Lung (tissue), 12 donors: ENCODE data around the gene NDUFA8. TPM values are rescaled to one million over a fixed set of nuclear protein-coding genes. Genes with fewer than 3 reads are reported as not detected.

Source experiments
- ATAC-seq: fragments of 200-7000 bp; cut with Tn5 transposase; one replicate; pipeline ENCODE4 v1.9.1; 2020; ENCODE audit warnings: moderate number of reproducible peaks; ENCODE audit not compliant: insufficient read depth, low FRiP score
- DNase-seq, 3 donors: peaks; one replicate each; pipeline ENCODE4 v3.0.0-alpha.2; 2013 to 2017
- H3K27ac ChIP-seq, 2 donors: one replicate each; pipeline ENCODE4 v1.5.1; 2013; ENCODE audit warnings: mild to moderate bottlenecking in 2 of 2, moderate library complexity in 2 of 2, control low read depth in 1 of 2, inconsistent platforms in 1 of 2, low read depth in 1 of 2, low read length in 1 of 2
- H3K27me3 ChIP-seq, 3 donors: one replicate each; pipeline ENCODE4 v1.5.1; 2013; ENCODE audit warnings: low read length in 2 of 3; ENCODE audit not compliant: control insufficient read depth in 3 of 3, insufficient read depth in 3 of 3
- H3K36me3 ChIP-seq, 4 donors: one replicate each; pipeline ENCODE4 v1.5.1; 2013; ENCODE audit warnings: low read length in 4 of 4, mild to moderate bottlenecking in 1 of 4, moderate library complexity in 1 of 4; ENCODE audit not compliant: control insufficient read depth in 4 of 4, insufficient read depth in 4 of 4
- H3K4me1 ChIP-seq, 5 donors: one replicate each; pipeline ENCODE4 v1.5.1; 2013; ENCODE audit warnings: low read length in 5 of 5, mild to moderate bottlenecking in 2 of 5, moderate library complexity in 1 of 5; ENCODE audit not compliant: control insufficient read depth in 5 of 5, insufficient read depth in 5 of 5
- H3K4me3 ChIP-seq: one replicate; pipeline ENCODE4 v1.5.1; 2013; ENCODE audit warnings: mild to moderate bottlenecking, control low read depth, moderate library complexity
- H3K9ac ChIP-seq, 2 donors: one replicate each; pipeline ENCODE4 v1.5.1; 2013; ENCODE audit warnings: low read length in 2 of 2, control low read depth in 1 of 2; ENCODE audit not compliant: insufficient read depth in 1 of 2
- H3K9me3 ChIP-seq, 4 donors: one replicate each; pipeline ENCODE4 v1.5.1; 2013; ENCODE audit warnings: low read length in 3 of 4, mild to moderate bottlenecking in 1 of 4, moderate library complexity in 1 of 4; ENCODE audit not compliant: control insufficient read depth in 4 of 4, insufficient read depth in 3 of 4
- WGBS, 2 donors: extraction: QIAGEN DNeasy Blood & Tissue Kit; methylation state at CpG; one replicate each; pipeline ENCODE4 v1.1.7; 2013; 5-methylcytosine and 5-hydroxymethylcytosine counted together
- polyA plus RNA-seq, 2 donors: library from polyadenylated mRNA; stranded (reverse); fragments of 200-250 nt; gene quantifications; one replicate each; pipeline ENCODE4 v1.2.1, GENCODE V29; 2013
- total RNA-seq, 2 donors: library from RNA; depleted of rRNA in 1 of 2; stranded (reverse); fragments of >200 nt in 1 of 2; gene quantifications; one replicate each; pipeline ENCODE4 v1.2.1, GENCODE V29; 2014 to 2021
- TF ChIP-seq, protein P1 (sequence below): IDR thresholded peaks from 2 replicates; pipeline ENCODE4 v1.5.1; 2012; ENCODE audit warnings: mild to moderate bottlenecking; ENCODE audit errors: control extremely low read depth, extremely low read depth
- donor health status: control.
- donor health status: control.
- donor health status: Bipolar disorder and iron deficiency.
- donor health status: healthy.
- donor health status: DM: yes; HTN: yes; CAD: no.

NDUFA8 gene
- total and polyA plus RNA-seq, 4 donors, result 26.6 to 107 (median 58.3) TPM

DNA sequence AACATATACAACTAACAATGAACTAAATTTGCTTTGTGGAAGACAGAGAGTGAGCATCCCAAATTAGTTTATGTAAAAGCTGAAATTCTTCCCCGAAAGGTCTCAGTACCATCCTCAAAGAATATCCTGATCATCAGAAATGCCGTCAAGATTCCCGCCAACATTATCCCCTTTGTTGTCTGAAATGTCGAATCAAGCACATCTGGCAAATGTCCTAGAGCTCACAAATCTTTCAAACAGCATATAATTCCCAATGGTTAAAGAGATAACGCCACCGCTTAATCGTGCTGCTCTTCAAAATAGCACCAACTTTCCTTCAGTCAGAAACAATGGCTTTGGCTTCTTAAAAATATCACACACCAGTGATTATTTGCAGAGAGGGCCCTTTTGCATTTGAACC lies 23.9 kb upstream of the NDUFA8 start:
- 76% methylated on average over 7 of the region's 7 CpGs for WGBS, 2 donors
- no peaks in the 10 kb centered on the region for H3K36me3 ChIP-seq
- no peaks in the 10 kb centered on the region for H3K4me1 ChIP-seq
- no peak overlapping the region for H3K27ac ChIP-seq
- H3K9me3 ChIP-seq, result no peaks in the 10 kb centered on the region
- H3K27me3 ChIP-seq, result peaks cover 0 to 11% (median 3%) of the 10 kb centered on the region in 3 donors
- TF ChIP-seq, protein P1, sequence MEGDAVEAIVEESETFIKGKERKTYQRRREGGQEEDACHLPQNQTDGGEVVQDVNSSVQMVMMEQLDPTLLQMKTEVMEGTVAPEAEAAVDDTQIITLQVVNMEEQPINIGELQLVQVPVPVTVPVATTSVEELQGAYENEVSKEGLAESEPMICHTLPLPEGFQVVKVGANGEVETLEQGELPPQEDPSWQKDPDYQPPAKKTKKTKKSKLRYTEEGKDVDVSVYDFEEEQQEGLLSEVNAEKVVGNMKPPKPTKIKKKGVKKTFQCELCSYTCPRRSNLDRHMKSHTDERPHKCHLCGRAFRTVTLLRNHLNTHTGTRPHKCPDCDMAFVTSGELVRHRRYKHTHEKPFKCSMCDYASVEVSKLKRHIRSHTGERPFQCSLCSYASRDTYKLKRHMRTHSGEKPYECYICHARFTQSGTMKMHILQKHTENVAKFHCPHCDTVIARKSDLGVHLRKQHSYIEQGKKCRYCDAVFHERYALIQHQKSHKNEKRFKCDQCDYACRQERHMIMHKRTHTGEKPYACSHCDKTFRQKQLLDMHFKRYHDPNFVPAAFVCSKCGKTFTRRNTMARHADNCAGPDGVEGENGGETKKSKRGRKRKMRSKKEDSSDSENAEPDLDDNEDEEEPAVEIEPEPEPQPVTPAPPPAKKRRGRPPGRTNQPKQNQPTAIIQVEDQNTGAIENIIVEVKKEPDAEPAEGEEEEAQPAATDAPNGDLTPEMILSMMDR, result no peak
- no peak overlapping the region for H3K4me3 ChIP-seq
- H3K9ac ChIP-seq, result no peak overlapping the region
- no peak for DNase-seq
- ATAC-seq, result no peak

DNA sequence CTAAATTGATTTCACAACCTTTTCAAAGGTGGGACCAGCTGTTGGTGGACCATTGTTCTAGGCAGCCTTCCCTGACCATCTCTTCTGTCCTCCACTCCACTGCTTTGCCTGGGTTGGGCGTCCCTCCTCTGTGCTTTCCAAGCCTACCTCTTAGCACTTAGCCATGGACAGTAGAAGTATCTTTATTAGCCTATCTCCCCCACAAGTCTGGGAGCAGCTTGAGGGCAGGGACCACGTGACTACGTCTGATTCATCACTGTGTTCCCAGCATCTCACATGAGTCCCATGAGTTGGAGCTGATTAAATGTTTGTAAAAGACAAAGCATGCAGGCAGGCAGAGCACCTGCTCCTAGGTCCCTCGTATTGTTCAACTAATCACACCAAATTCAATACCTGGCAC lies 21.1 kb upstream of the NDUFA8 start:
- ATAC-seq, result no peak
- WGBS, 2 donors, result 56 to 65% methylated on average over 4 of the region's 4 CpGs
- TF ChIP-seq, protein P1, result no peak

DNA sequence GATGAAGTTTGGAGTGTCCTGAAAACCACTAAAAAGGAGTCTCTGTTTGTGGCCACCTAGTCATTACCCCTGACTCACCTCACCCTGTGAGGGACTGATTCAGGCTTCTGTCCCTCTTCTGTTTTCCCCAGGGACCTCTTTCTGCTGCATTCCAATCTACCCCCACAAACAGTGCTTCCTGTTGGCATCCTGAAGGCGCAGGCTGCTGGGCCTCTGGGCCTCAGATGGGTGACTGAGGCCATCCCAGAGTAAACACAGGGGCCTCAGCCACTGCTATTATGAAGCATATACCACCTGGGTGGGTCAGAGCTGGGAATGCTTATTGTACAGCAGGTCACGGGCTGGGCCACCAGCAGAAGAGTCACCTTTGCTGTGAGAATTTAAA lies 20.1 kb upstream of the NDUFA8 start:
- DNase-seq, result no peak
- no peaks in the 10 kb centered on the region for H3K9me3 ChIP-seq
- no peak overlapping the region for H3K27ac ChIP-seq
- H3K27me3 ChIP-seq, result peaks cover 0 to 11% (median 3%) of the 10 kb centered on the region in 3 donors
- ATAC-seq, result no peak
- H3K4me3 ChIP-seq, result no peak overlapping the region
- H3K36me3 ChIP-seq, result no peaks in the 10 kb centered on the region
- WGBS, 2 donors, result 84 to 91% methylated on average over 2 of the region's 2 CpGs
- TF ChIP-seq, protein P1, result no peak
- no peaks in the 10 kb centered on the region for H3K4me1 ChIP-seq
- no peak overlapping the region for H3K9ac ChIP-seq

More for the DNA sequence above, 21.1 kb upstream of the NDUFA8 start:
- no peak overlapping the region for H3K27ac ChIP-seq
- no peaks in the 10 kb centered on the region for H3K36me3 ChIP-seq
- DNase-seq, result no peak
- no peak overlapping the region for H3K9ac ChIP-seq
- no peaks in the 10 kb centered on the region for H3K4me1 ChIP-seq
- no peak overlapping the region for H3K4me3 ChIP-seq
- peaks cover 0 to 11% (median 3%) of the 10 kb centered on the region in 3 donors for H3K27me3 ChIP-seq
- H3K9me3 ChIP-seq, result no peaks in the 10 kb centered on the region

DNA sequence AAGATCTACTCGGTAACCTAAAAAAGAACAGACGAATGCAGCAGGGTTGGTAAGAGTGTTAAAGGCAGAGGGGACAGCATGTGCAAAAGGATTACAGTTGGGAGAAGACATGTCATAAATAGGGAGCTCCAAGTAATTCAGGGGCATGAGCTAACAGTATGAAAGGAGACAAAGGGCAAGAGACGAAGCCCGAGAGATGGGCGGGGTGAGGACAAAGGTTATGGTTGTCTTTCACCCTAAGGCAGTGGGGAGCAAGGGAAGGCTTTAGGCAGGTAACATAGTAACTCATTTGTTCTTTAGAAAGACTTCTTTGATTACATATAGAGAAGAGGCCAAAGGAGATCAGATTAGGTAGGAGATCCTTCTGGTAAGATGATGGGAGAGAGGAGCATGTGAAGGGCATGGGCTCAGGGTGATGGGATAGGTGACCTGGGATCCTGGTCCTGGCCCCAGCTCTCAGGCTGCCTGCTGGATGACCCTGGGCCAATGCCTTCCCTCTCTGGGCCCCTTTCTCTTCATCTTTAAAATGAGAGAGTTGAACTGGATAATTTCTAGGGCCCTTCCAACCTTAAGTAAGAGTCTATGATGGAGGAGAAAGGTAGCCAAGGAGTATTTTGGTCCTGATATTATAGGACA lies 19.6 kb upstream of the NDUFA8 start:
- no peak for DNase-seq
- Histone ChIP-seq H3K9ac (no peak overlapping the region), H3K4me1 (no peaks in the 10 kb centered on the region), H3K4me3 (no peak overlapping the region), H3K9me3 (no peaks in the 10 kb centered on the region), H3K27ac (no peak overlapping the region), H3K27me3 (peaks cover 0 to 8% (median 3%) of the 10 kb centered on the region in 3 donors), H3K36me3 (no peaks in the 10 kb centered on the region)
- 90 to 96% methylated on average over 5 of the region's 5 CpGs for WGBS, 2 donors
- TF ChIP-seq, protein P1, result no peak
- ATAC-seq, result no peak
